GM18526 (cell line): ENCODE measurements around the gene DEFB110.

ENCODE experiments used
- POLR2A ChIP-seq: IDR thresholded peaks from 3 replicates; pipeline ENCODE4 v1.6.1; 2011; ENCODE audit not compliant: insufficient read length; ENCODE audit errors: extremely low read depth

The DEFB110 gene

DNA sequence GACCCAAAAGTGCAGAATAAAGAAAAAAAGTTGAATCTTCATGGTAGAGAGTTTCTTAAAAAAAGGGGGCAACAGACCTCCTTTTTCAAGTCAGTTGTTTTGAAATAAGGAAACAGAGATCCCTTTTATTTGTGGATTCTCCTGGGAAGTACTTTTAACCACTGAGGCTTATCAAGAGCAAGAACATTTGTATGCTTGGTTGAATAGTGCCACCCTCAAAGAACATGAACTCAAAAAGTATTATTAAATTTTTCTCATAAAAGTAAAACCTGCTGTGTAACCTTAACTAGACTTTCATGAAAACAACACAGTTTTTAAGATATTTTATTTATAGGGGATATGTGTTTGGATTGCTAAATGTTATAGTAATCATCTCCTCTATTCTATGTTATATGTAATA, at the start of gene DEFB110:
DEFB110 (minus strand) TSS at position 101 of the 400 bp plus-strand sequence; CDS start at position 42, 59 bp downstream.
- TF ChIP-seq POLR2A: no peak

DNA sequence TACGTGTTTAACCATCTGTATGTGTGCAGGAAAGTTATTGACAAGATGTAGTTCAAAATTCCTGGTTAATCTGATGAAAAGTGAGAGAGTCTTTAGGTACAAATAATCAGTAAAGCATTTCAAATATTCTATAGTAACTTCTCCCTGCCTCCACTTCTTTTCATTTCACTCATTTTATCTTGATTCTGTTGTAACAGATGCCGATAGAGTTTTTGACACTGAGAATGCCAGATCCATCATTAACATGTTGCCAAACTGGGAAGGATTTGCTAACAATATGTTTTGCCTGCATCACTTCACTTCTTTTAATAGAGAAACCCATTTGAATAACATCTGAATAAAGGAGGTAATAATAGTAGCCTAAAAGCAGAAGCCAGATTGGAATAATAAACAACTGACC, 48.3 kb upstream of the DEFB110 start:
- TF ChIP-seq POLR2A: no peak

DNA sequence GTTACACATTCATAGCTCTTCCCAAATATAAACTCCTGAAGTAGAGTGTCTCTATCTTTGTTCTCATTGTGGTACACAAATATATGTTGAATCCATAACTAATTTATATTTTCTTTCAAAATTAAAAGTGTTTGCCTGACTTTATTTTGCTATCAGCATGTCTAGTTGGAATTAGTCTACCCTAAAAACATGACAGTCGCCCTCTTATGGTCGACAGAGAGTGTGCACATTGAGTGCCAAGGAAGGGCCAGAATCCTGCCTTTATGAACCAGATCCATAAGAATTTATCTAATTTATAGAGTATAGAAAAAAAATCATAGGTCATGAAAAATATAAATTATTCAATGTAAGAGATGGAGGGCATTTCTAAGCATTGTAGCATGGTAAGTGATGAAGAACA, 40.3 kb upstream of the DEFB110 start:
- TF ChIP-seq POLR2A: no peak

DNA sequence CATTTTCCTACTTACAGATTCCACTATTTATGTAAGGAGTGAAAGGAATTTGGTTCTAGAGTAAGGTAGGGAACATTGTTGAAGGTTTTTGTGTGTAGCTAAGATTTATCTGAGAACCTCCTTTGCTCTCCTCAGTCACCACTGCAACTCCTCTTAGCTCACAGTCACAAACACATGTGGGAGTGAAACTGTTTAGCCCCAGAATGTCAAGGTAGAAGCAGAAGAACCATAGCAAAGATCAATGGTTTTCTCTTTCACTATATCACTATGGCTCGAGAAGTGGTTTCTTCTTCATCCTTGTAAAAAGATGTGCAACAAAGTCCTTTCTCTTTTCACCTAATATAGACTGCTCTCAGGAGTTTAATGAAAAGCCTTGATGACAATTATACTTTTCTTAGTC, 34.4 kb upstream of the DEFB110 start:
- TF ChIP-seq POLR2A: no peak

DNA sequence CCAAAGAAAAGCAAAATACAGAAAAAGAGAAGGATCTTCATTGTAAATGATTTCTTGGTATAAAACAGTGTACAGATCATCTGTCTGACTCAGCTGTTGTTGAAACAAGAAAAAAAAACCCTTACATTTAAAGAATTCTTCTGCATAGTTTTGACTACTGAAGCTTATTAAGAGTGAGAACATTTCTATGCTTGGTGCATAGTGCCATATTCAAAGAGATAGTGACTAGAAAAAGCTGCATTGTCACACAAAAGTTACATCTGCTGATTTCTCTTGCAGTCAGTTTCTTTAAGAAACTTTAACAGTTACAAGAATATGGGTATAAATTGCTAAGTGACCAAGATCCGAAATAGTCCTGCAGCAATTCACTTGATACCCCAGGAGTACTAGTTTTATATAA, 28.0 kb upstream of the DEFB110 start, which contains the start of gene DEFB112:
DEFB112 (minus strand) TSS at position 101 of the 400 bp plus-strand sequence; CDS start at position 41, 60 bp downstream.
- TF ChIP-seq POLR2A: no peak

DNA sequence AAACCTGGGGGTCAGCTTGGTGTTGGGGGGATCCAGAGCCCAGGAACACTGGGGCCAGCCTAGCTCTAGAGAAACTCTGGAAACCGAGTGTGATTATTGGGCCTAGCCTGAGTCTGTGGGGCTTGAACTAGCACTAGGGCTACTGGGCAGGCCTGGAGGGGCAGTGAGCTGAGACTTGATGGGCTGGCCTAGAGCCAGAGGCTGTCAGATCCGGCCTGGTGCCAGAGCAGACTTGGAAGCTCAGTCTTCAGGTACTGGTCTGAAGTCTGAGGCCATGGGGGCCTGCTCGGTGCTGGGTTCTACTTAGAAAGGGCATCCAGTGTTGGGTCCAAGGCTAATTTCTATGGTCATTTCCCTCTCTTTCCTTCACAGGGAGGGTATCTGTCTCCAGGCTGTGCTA, 25.2 kb upstream of the DEFB110 start:
- no peak for TF ChIP-seq POLR2A

DNA sequence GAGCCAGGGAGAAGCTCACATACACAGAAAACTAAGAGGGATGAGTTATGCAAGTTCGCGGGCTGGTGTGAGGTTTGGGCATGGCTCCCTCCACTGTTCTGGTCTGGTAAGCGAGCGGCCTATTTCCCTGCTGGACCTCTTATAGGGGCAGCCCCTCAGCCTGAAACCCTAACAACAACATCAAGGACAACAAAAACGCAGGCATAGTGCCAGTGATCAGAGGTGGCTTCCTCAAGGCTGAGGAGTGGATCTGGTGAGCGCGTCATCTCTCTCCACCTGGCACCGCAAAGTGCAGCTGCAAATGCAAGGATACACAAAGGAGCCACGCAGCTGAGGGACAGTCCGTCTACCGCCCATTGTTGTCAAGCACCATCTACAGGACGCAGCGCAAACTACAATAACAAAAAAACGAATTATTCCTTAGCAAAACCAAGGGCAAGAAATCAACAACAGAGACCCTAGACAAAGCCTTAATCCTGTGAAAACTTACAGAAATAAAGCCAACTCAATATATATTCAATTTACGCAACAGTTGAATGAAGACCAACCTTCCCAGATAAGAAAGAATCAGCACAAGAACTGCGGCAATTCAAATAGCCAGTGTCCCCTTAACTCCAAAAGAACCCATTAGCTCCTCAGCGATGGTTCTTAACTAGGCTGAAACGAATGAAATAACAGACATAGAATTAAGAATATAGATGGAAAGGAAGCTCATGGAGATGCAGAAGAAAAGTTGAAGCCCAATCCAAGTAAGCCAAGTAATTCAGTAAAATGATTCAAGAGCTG, 9.2 kb upstream of the DEFB110 start:
- no peak for TF ChIP-seq POLR2A

DNA sequence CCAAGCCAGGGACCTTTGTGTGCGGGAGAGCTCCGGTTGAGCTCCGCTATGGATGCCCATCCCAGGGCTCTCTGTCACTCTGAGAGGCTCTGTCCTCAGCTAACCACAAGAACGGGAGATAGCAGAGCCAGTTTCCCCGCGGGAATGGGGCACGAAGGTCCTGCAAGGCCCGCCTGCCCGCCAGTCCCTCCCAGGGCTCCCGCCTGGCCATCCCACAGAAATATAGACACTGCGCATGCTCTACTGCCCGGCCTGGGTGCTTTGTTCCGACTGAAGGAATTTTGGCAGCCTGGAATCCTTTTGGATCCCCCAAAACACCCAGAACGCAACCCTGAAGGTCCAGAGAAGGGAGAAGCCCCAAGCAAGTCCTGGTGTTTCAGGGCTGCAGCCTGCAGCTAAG, 8.6 kb upstream of the DEFB110 start:
- no peak for TF ChIP-seq POLR2A

DNA sequence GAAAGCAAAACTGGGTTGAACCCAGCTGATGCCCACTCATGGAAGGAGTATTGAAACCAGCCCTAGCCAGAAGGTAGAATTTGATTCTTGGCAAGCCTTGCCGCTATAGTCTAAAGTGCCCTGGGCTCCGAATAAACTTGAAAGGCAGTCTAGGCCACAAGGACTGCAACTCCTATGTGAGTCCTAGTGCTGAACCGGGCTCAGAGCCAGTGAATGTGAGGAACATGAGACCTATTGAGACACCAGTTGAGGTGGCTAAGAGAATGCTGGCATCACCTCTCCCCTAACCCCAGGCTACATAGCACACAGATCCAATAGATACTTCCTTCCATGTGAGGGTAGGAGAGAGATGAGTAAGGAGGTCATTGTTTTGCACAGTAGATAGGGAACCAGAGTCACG, 3.5 kb upstream of the DEFB110 start:
- TF ChIP-seq POLR2A: no peak

DNA sequence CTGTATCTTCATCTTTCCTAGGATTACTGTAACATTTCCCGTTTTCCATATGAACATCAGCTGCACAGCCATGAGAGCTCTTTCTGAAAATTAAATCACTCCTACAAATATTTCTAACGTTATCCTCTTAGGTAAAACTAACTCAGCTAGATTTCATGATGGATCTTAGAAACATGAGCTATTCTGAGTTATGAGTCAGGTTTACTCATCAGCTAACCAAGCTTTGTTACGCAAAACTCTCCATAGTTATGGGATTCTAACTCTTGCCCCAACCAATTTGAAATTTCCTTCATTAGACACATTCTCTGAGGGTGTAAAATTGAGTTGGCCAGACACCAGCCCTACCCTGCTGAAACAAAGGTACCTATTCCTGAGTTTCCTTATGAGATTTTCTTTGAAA, 14.0 kb downstream of the DEFB110 start:
- no peak for TF ChIP-seq POLR2A

DNA sequence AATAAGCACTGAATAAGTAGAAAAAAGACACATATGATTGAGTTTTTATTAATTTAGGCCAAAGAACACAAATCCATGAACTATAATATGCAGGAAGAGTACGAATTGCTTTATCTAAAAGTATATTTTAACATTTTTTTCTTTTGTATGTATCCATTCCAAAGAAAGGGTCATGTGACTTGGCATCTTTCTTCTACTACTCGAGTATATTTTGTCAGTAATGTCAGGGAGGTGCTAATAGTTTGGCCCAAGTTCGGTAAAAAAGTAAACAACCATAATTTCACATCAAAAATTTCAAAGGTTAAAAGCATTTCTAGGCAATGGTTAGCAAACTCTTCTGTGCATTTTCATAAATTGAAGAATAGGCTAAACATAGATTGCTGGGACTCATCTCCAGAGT, 18.7 kb downstream of the DEFB110 start:
- no peak for TF ChIP-seq POLR2A

DNA sequence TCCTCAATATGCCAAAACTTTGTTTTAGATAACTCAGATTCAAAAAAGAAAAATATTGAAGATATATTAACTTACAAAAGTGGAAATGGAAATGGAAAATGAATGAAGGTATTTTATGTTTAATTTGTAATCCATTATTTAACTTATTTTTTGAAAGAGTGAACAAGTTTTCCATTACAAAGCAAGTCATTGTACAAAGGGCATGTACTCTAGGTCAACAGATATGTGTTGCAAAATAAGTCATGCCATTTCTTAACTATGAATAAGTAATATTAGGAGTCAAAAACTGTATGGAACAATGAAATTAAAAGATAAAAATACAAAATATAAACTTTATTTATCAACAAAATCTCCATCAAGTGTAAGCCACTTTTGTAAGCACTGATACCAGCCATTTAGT, 26.5 kb downstream of the DEFB110 start:
- no peak for TF ChIP-seq POLR2A

DNA sequence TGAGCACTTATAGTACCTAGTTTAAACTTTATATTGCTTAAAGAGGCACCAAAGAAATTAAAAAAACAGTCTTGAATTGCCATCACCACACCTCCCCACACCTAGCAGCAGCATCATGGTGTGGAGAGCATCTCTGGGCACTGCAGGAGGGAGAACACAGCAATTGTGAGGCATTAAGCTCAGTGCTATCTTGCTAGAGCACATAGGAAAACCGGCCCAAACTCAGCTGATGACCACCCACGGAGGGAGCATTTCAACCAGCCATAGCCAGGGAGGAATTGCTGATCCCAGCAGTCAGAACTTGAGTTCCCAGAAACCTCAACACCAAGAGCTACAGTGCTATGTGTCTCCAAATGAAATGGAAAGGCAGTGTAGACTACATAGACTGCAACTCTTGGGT, 32.9 kb downstream of the DEFB110 start:
- no peak for TF ChIP-seq POLR2A

DNA sequence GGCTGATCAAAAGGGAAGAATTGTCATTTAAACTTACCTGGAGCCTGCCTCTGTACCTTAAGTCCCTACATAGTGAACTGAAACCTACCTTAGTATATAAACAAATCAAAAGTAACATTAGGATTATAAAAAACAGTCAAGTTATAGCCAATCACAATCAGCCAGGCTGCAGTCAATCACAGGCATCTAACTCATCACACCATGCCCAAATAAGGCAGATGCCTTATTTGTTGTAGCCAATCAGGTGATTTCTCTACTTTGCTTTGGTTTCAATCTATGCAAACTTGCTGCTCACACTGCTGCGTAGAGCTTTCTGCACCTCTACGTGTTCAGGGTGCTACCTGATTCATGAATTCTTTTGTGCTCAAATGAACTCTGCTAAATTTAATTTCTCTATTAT, 34.0 kb downstream of the DEFB110 start:
- TF ChIP-seq POLR2A: no peak

DNA sequence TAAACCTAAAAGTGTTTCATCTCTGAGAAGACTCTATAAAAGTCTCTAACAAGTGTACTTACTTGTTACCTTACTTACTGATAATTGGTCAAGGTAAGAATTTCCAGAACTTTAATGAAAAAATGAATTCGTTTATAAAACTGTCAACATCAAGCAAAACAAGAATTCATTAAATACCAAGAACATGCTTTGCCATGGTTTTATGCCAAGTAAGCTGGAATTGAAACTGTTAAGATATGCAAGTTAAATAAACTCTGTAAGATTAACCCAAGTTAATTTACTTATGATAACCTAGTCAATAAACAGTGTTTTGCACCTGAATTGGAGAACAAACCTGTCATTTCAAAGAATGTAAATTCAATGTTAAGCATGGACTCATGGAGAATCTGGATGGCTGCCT, 35.2 kb downstream of the DEFB110 start:
- TF ChIP-seq POLR2A: no peak

DNA sequence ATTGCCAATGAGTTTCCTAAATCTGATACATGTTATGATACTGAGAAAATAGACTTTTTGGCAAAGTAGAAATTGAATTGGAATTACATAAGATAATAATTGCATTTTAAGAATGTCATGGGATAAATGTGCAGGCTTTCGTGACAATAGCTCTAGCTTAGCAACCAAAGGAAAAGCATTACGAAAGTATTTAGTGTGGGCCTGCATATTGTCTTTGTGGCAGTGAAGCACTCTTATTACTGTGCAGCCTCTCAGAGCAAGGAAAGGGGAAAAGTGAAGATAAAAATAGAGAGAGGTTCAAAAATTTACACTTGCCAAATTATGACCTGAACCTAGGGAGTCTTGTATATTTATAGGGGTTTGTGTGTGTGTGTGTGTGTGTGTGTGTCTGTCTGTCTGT, 39.7 kb downstream of the DEFB110 start:
- no peak for TF ChIP-seq POLR2A

DNA sequence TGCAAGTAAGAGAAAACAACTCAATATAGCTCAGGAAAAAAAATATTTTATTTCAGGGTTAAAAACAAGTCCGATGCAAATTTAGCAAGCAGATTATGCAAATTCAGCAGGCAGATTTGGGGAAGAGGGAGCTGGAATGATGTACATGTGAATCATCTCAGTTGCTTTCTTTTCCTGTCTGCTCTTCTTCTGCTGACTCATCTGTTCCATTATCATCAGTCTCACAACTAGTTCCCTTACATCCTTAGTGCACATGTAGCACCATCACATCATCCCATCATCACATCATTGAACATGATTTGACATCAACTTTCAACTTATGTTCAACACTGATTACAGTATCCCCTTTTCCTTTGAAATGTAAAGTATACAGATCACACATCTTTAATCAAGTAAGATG, 40.9 kb downstream of the DEFB110 start:
- TF ChIP-seq POLR2A: no peak
